ENCODE measurements around the gene MIA. TPM values are rescaled to one million over a fixed set of nuclear protein-coding genes. Genes with fewer than 3 reads are reported as not detected.
A peak's percentile ranks its signal among the peaks of the same experiment; 100 is the strongest.

The MIA gene
- total and polyA plus RNA-seq, 2 of the 4 experiments (the other 2 are of a cell fraction): 0.44 TPM; not detected in 1

- TF ChIP-seq RAD21 (IDR thresholded peaks at IDR 0.05; ENCODE audit: low read length) (no peak; the same call in 1 of the 2 replicates), SMC3 (IDR thresholded peaks at IDR 0.05; ENCODE audit: low read depth, low read length) (peak; percentile 9; the same call in 1 of the 2 replicates)
Measured at GRCh38 chr19:40797963-40798682, 22.8 kb downstream of the MIA start (continued).

GRCh38 chr19:40798683-40799557, 23.6 kb downstream of the MIA start, which contains the start of gene EGLN2:
Gene EGLN2 (plus strand): TSS chr19:40799191. CDS start chr19:40800573, 1,382 bp downstream.
- in situ Hi-C loops (cut with MboI; ENCODE audit: low sequenced_read_pairs): no loop called here
- no peak within 1 kb of the TSS for H2BK20ac ChIP-seq (ENCODE audit: low read depth, low read length)
- peak within 1 kb of the TSS; percentile 96 for H3K4me3 ChIP-seq (ENCODE audit: insufficient read depth, low read depth, low read length)
- CTCF ChIA-PET: interaction anchor here (0.5 to 1.1 kb wide), 6 partner anchors 8 to 788 kb away, joined by 3 to 4 read pairs (median 3); partner anchors contain the start of genes ACTMAP, B9D2 and SNRPA
- H4K91ac ChIP-seq (ENCODE audit: insufficient read depth, low read depth, low read length): peak within 1 kb of the TSS; percentile 50
- peak within 1 kb of the TSS; percentile 27 for H2BK120ac ChIP-seq (ENCODE audit: low read depth, low read length)
- H3K9me3 ChIP-seq (ENCODE audit: control insufficient read depth, insufficient read depth, low read length): no peaks in the 10 kb centered on the region
- H2BK15ac ChIP-seq (ENCODE audit: low read depth, low read length): peak within 1 kb of the TSS; percentile 30; the same call in 1 of the 3 replicates
- peak within 1 kb of the TSS; percentile 67 to 71 for H4K8ac ChIP-seq (ENCODE audit: low read depth in 2 of 2, low read length in 2 of 2)
- dilution Hi-C loops (cut with HindIII; ENCODE audit: low sequenced_read_pairs, unreplicated experiment): no loop called here
- no TSS peak for BruUV-seq (replicated peaks)
- H2BK5ac ChIP-seq (ENCODE audit: low read depth, low read length, poor library complexity, severe bottlenecking): peak within 1 kb of the TSS; percentile 82
- H4K20me1 ChIP-seq (ENCODE audit: insufficient read depth, low read length): peaks cover 42% of the 10 kb centered on the region
- H3K4me2 ChIP-seq (ENCODE audit: low read depth, low read length): peak within 1 kb of the TSS; percentile 85
- WGBS, 2 experiments (ENCODE audit: extremely low coverage in 2 of 2, insufficient read length in 1 of 2): 0% methylated on average over 17 of the region's 110 CpGs; no CpG with 5 or more reads in 1 of the 2 experiments
- H3K36me3 ChIP-seq (ENCODE audit: control insufficient read depth, insufficient read depth, low read length): peaks cover 30% of the 10 kb centered on the region
- peak; percentile 99 for DNase-seq
- peak within 1 kb of the TSS; percentile 99 for H2AK9ac ChIP-seq (replicated peaks; ENCODE audit: low read depth, low read length, poor library complexity)
- peaks cover 30% of the 10 kb centered on the region for H3K4me1 ChIP-seq (ENCODE audit: control insufficient read depth, insufficient read depth, low read length)
- H3K9ac ChIP-seq (ENCODE audit: low read depth, low read length): peak within 1 kb of the TSS; percentile 96
- POLR2A ChIA-PET (ENCODE audit: unreplicated experiment): interaction anchor here (0.6 to 1.0 kb wide), 2 partner anchors 21 to 44 kb away, joined by 6 to 8 read pairs; partner anchors contain the start of gene RAB4B
- intact Hi-C loops (cut with micrococcal nuclease): loop anchor here (5.0 kb wide), 2 partner anchors 47 to 82 kb away; partner anchors contain the start of genes ACTMAP, COQ8B, ITPKC and SNRPA
- peak within 1 kb of the TSS; percentile 95 for H3K27ac ChIP-seq (ENCODE audit: insufficient read depth, low read length)
- peak within 1 kb of the TSS; percentile 88 for H2AFZ ChIP-seq (replicated peaks; ENCODE audit: low read length, poor library complexity)
- peak within 1 kb of the TSS; percentile 89 for H3K14ac ChIP-seq (replicated peaks; ENCODE audit: low read depth, low read length)
- peak within 1 kb of the TSS; percentile 81 for H3K18ac ChIP-seq (ENCODE audit: low read depth, low read length)
- peak; percentile 95 for ATAC-seq (ENCODE audit: low read depth)
- no peaks in the 10 kb centered on the region for H3K27me3 ChIP-seq (ENCODE audit: control insufficient read depth, insufficient read depth, low read length)
- H3K9me1 ChIP-seq (ENCODE audit: insufficient read depth, low read length): peaks cover 27% of the 10 kb centered on the region
- H3K79me1 ChIP-seq (ENCODE audit: low read depth in 1 of 2, low read length in 2 of 2): peaks cover 4 to 51% of the 10 kb centered on the region in 2 experiments; a peak in 3 of 4 replicates
- peak within 1 kb of the TSS; percentile 78 for H3K56ac ChIP-seq (ENCODE audit: extremely low read depth, insufficient read depth, low read length)
- H2AK5ac ChIP-seq (ENCODE audit: low read depth, low read length): peak within 1 kb of the TSS; percentile 75
- H4K5ac ChIP-seq (ENCODE audit: low read depth, low read length): peak within 1 kb of the TSS; percentile 39
- H3K23ac ChIP-seq (ENCODE audit: low read depth, low read length): peak within 1 kb of the TSS; percentile 72
- peak within 1 kb of the TSS; percentile 63 for H3K4ac ChIP-seq (ENCODE audit: low read depth, low read length)
- TF ChIP-seq USF2 (IDR thresholded peaks at IDR 0.05; ENCODE audit: low read depth, low read length): peak; percentile 95
- no peak for TF ChIP-seq RAD21 (IDR thresholded peaks at IDR 0.05; ENCODE audit: low read length)
- no peak for TF ChIP-seq MAFK (IDR thresholded peaks at IDR 0.05; ENCODE audit: low read depth, low read length)
- TF ChIP-seq SMC3 (IDR thresholded peaks at IDR 0.05; ENCODE audit: low read depth, low read length): no peak
- TF ChIP-seq CEBPB (IDR thresholded peaks at IDR 0.05; ENCODE audit: low read depth, low read length): no peak
- no peak for TF ChIP-seq RFX5 (IDR thresholded peaks at IDR 0.05; ENCODE audit: low read depth, low read length)
- TF ChIP-seq MAZ (IDR thresholded peaks at IDR 0.05; ENCODE audit: borderline replicate concordance, low read depth, low read length): peak; percentile 99
- peak; percentile 76 for TF ChIP-seq MXI1 (IDR thresholded peaks at IDR 0.05; ENCODE audit: borderline replicate concordance, low read depth, low read length)
- no peak for TF ChIP-seq RCOR1 (IDR thresholded peaks at IDR 0.05; ENCODE audit: insufficient replicate concordance, low read length)
- 0 out of 2 replicates have a peak, but pooled peaks have one; percentile 9 for TF ChIP-seq FOS (IDR thresholded peaks at IDR 0.05; ENCODE audit: low read depth, low read length)
